BJ (cell line): Measurements from ENCODE around the gene ARL2BP. TPM values are rescaled to one million over a fixed set of nuclear protein-coding genes. Genes with fewer than 3 reads are reported as not detected.
A peak's percentile ranks its signal among the peaks of the same experiment; 100 is the strongest.
"Not testable (repeated sequence)": the region's sequence is repeated elsewhere in the genome, so short reads cannot be mapped to it uniquely, and the experiment has no call there.

Experiments
- CTCF ChIA-PET: fragments of 350-600 bp; formaldehyde crosslinking; extraction: SDS; loops from one replicate; lab custom pipeline; 2021; ENCODE audit warnings: antibody characterized with exemption, inconsistent platforms; lab: Yijun Ruan, JAX
- POLR2A ChIA-PET: fragments of 300-600 bp; sonication (Branson Sonifier 250); formaldehyde crosslinking; extraction: SDS; loops from one replicate; lab custom pipeline; 2021; ENCODE audit warnings: antibody characterized with exemption; lab: Charles Lee
- DNase-seq: peaks from one replicate; pipeline ENCODE4 v3.0.0-alpha.2; 2011; ENCODE audit warnings: low read depth
- H3K27me3 ChIP-seq: 2 replicates; pipeline ENCODE4 v1.6.0; 2011; ENCODE audit warnings: low read length; ENCODE audit not compliant: control insufficient read depth, insufficient read depth
- H3K36me3 ChIP-seq: 2 replicates; pipeline ENCODE4 v1.5.1; 2011; ENCODE audit warnings: low read length; ENCODE audit not compliant: control insufficient read depth, insufficient read depth
- H3K4me3 ChIP-seq: 2 replicates; pipeline ENCODE4 v1.5.1; 2011; ENCODE audit warnings: low read depth, mild to moderate bottlenecking, control low read depth, low read length
- polyA minus RNA-seq: library from RNA; depleted of rRNA, polyadenylated mRNA; stranded (reverse); fragments of >200 nt; gene quantifications from 2 replicates; pipeline ENCODE4 v1.2.3, GENCODE V29; 2011; rRNA and poly(A)+ RNA removed
- polyA plus RNA-seq: library from polyadenylated mRNA; depleted of rRNA; stranded (reverse); fragments of >200 nt; gene quantifications from 2 replicates; pipeline ENCODE4 v1.2.3, GENCODE V29; 2011; rRNA removed
- TF ChIP-seq, protein P1 (sequence below): IDR thresholded peaks from 2 replicates; pipeline ENCODE4 v1.5.1; 2011; ENCODE audit warnings: low read depth, mild to moderate bottlenecking, control low read depth, inconsistent platforms, low read length, moderate library complexity; ENCODE audit not compliant: insufficient read depth

The ARL2BP gene
- polyA plus RNA-seq = 69.5 and 94.8 TPM in 2 replicates
- 32.9 and 49.7 TPM in 2 replicates for polyA minus RNA-seq

- TF ChIP-seq, protein P1, sequence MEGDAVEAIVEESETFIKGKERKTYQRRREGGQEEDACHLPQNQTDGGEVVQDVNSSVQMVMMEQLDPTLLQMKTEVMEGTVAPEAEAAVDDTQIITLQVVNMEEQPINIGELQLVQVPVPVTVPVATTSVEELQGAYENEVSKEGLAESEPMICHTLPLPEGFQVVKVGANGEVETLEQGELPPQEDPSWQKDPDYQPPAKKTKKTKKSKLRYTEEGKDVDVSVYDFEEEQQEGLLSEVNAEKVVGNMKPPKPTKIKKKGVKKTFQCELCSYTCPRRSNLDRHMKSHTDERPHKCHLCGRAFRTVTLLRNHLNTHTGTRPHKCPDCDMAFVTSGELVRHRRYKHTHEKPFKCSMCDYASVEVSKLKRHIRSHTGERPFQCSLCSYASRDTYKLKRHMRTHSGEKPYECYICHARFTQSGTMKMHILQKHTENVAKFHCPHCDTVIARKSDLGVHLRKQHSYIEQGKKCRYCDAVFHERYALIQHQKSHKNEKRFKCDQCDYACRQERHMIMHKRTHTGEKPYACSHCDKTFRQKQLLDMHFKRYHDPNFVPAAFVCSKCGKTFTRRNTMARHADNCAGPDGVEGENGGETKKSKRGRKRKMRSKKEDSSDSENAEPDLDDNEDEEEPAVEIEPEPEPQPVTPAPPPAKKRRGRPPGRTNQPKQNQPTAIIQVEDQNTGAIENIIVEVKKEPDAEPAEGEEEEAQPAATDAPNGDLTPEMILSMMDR = no peak
- DNase-seq = peak; percentile 88
- CTCF ChIA-PET = interaction anchor here (0.6 to 2.5 kb wide), 4 partner anchors 56 to 172 kb away, joined by 5 to 7 read pairs (median 6); partner anchors contain the start of gene CPNE2
- POLR2A ChIA-PET = interaction anchor here (0.6 to 1.0 kb wide), 3 partner anchors 8 to 202 kb away, joined by 3 to 4 read pairs (median 3); partner anchors contain the start of genes CIAPIN1 and COQ9
- peaks cover 7% of the 10 kb centered on the region for H3K36me3 ChIP-seq
- no peaks in the 10 kb centered on the region for H3K27me3 ChIP-seq
- H3K4me3 ChIP-seq = peak within 1 kb of the TSS; percentile 84
Measured at GRCh38 chr16:57244767-57245471, at the start of gene ARL2BP. ARL2BP (plus strand) TSS chr16:57245259; CDS start chr16:57245368, 109 bp downstream.

- H3K27me3 ChIP-seq = no peaks in the 10 kb centered on the region
- POLR2A ChIA-PET = interaction anchor here (0.9 kb wide), 1 partner anchor 49 kb away, joined by 3 read pairs; no protein-coding TSS in a partner anchor
- CTCF ChIA-PET = no interaction called here
- no peak overlapping the region for H3K4me3 ChIP-seq
- TF ChIP-seq, protein P1 = no peak
- DNase-seq = no peak
- H3K36me3 ChIP-seq = no peaks in the 10 kb centered on the region
Measured at GRCh38 chr16:57196286-57196685, 48.8 kb upstream of the ARL2BP start.

DNA sequence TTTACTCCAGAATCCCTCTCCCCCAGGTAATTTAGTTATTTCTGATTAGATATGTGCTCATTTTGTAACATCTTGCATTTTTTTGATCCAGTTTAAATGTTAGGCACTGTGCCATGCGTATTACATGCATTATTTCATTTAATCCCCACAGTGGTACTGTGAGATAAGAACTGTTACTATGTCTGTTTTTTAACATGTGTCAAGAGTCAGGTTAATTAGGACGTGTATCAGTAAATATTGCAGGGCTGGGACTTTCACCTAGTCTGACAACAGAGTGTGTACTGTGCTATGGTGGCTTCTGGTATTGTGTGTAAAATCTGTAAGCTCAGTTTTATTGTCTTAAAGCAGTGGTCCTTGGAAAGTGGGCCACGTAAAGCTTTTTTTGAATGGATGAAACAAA lies 48.3 kb upstream of the ARL2BP start:
- H3K36me3 ChIP-seq = no peaks in the 10 kb centered on the region
- POLR2A ChIA-PET = interaction anchor here (0.7 to 0.9 kb wide), 2 partner anchors 13 to 49 kb away, joined by 3 to 5 read pairs; no protein-coding TSS in a partner anchor
- DNase-seq = no peak
- CTCF ChIA-PET = no interaction called here
- TF ChIP-seq, protein P1 = no peak
- no peak overlapping the region for H3K4me3 ChIP-seq
- no peaks in the 10 kb centered on the region for H3K27me3 ChIP-seq

DNA sequence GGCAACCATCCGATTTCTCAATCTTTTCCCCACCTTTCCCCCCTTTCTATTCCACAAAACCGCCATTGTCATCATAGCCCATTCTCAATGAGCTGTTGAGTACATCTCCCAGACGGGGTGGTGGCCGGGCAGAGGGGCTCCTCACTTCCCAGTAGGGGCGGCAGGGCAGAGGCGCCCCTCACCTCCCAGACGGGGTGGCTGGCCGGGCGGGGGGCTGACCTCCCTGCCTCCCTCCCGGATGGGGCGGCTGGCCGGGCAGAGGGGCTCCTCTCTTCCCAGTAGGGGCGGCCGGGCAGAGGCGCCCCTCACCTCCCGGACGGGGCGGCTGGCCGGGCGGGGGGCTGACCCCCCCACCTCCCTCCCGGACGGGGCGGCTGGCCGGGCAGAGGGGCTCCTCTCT lies 44.7 kb upstream of the ARL2BP start:
- H3K27me3 ChIP-seq, CTCF ChIA-PET, H3K4me3 ChIP-seq, DNase-seq, H3K36me3 ChIP-seq, POLR2A ChIA-PET: not testable (repeated sequence)

DNA sequence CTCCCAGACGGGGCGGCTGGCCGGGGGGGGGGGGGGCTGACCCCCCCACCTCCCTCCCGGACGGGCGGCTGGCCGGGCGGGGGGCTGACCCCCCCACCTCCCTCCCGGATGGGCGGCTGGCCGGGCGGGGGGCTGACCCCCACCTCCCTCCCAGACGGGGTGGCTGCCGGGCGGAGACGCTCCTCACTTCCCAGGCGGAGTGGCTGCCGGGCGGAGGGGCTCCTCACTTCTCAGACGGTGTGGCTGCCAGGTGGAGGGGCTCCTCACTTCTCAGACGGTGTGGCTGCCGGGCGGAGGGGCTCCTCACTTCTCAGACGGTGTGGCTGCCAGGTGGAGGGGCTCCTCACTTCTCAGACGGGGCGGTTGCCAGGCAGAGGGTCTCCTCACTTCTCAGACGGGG lies 44.1 kb upstream of the ARL2BP start:
- CTCF ChIA-PET, H3K27me3 ChIP-seq, H3K36me3 ChIP-seq, DNase-seq, H3K4me3 ChIP-seq, POLR2A ChIA-PET: not testable (repeated sequence)

GRCh38 chr16:57202095-57202886 lies 42.8 kb upstream of the ARL2BP start:
- Histone ChIP-seq H3K27me3 (no peaks in the 10 kb centered on the region), H3K36me3 (peaks cover 7% of the 10 kb centered on the region), H3K4me3 (no peak overlapping the region)
- TF ChIP-seq, protein P1 = no peak
- ChIA-PET CTCF (no interaction called here), POLR2A (interaction anchor here (0.6 kb wide), 1 partner anchor 43 kb away, joined by 4 read pairs; no protein-coding TSS in a partner anchor)
- DNase-seq = no peak
